Endothelial cell of umbilical vein (primary cell): ENCODE data around the gene NUDT14. TPM values are rescaled to one million over a fixed set of nuclear protein-coding genes. Genes with fewer than 3 reads are reported as not detected.

Experiments used
- BruUV-seq: library from RNA; stranded (reverse); fragments of 400-500 nt; replicated peaks from 2 replicates; lab custom pipeline; 2021; lab: Mats Ljungman, UMichigan
- CTCF ChIA-PET: fragments of 300-600, 350-600 bp; sonication (Branson Sonifier 250); formaldehyde crosslinking; loops from one replicate; lab custom pipeline; 2021; ENCODE audit warnings: antibody characterized with exemption, inconsistent platforms; lab: Charles Lee
- POLR2A ChIA-PET: fragments of 300-600, 350-600 bp; sonication (Branson Sonifier 250); formaldehyde crosslinking; loops from one replicate; lab custom pipeline; 2021; ENCODE audit warnings: antibody characterized with exemption, inconsistent platforms; lab: Charles Lee
- DNase-seq: peaks from one replicate; pipeline ENCODE4 v3.0.0-alpha.2; 2011; ENCODE audit warnings: low read depth, low spot score
- FAIRE-seq: peaks from 2 replicates; lab custom pipeline; 2011; peaks lifted over from hg19 to GRCh38; lab: Jason Lieb, UNC
- H2AFZ ChIP-seq: 2 replicates; pipeline ENCODE4 v1.6.0; 2012; ENCODE audit warnings: low read depth, low read length, control low read depth, inconsistent platforms
- H3K27ac ChIP-seq: 2 replicates; pipeline ENCODE4 v1.5.1; 2011; ENCODE audit warnings: low read depth, mild to moderate bottlenecking, control low read depth, low read length, moderate library complexity; ENCODE audit not compliant: insufficient read depth
- H3K27me3 ChIP-seq, 2 experiments: 2 replicates each; pipeline versions ENCODE4 v1.6.0 to v1.6.1; 2011; ENCODE audit warnings: low read length in 2 of 2, mixed read lengths in 1 of 2; ENCODE audit not compliant: control insufficient read depth in 2 of 2, insufficient read depth in 2 of 2
- H3K36me3 ChIP-seq, 2 experiments: 2 replicates in 1 of 2; 3 replicates in 1 of 2; pipeline ENCODE4 v1.5.1; 2011; ENCODE audit warnings: low read length in 2 of 2, mild to moderate bottlenecking in 1 of 2, moderate library complexity in 1 of 2; ENCODE audit not compliant: control insufficient read depth in 2 of 2, insufficient read depth in 2 of 2; ENCODE audit errors: extremely low read depth in 1 of 2
- H3K4me1 ChIP-seq: 3 replicates; pipeline ENCODE4 v1.5.1; 2011; ENCODE audit warnings: mild to moderate bottlenecking, low read length; ENCODE audit not compliant: control insufficient read depth, insufficient read depth; ENCODE audit errors: extremely low read depth
- H3K4me2 ChIP-seq: 2 replicates; pipeline ENCODE4 v1.6.1; 2011; ENCODE audit warnings: low read length, control low read depth, mixed read lengths; ENCODE audit not compliant: insufficient read depth
- H3K4me3 ChIP-seq, 3 experiments: fragments of 200-600 bp in 1 of 3; sonication (generic), shearing (Covaris generic) in 1 of 3; replicated peaks in 1 of 3; 2 replicates each; pipeline ENCODE4 v1.5.1; 2011 to 2016; ENCODE audit warnings: control low read depth in 3 of 3, low read length in 3 of 3, mild to moderate bottlenecking in 2 of 3, inconsistent platforms in 1 of 3, low read depth in 1 of 3, moderate library complexity in 1 of 3; ENCODE audit not compliant: insufficient read depth in 1 of 3
- H3K79me2 ChIP-seq: 2 replicates; pipeline ENCODE4 v1.6.0; 2012; ENCODE audit warnings: low read length, inconsistent platforms; ENCODE audit not compliant: control insufficient read depth, insufficient read depth
- H3K9ac ChIP-seq: replicated peaks from 2 replicates; pipeline ENCODE3; 2011; ENCODE audit warnings: low read length, control low read depth; ENCODE audit not compliant: insufficient read depth; ENCODE audit errors: extremely low read depth
- H3K9me1 ChIP-seq: replicated peaks from 3 replicates; pipeline ENCODE4 v1.6.0; 2011; ENCODE audit warnings: mild to moderate bottlenecking, low read length; ENCODE audit not compliant: control insufficient read depth, insufficient read depth; ENCODE audit errors: extremely low read depth
- H3K9me3 ChIP-seq: replicated peaks from 2 replicates; pipeline ENCODE4 v1.5.1; 2012; ENCODE audit warnings: low read length, inconsistent platforms; ENCODE audit not compliant: control insufficient read depth, insufficient read depth
- H4K20me1 ChIP-seq: replicated peaks from 2 replicates; pipeline ENCODE3; 2011; ENCODE audit warnings: mild to moderate bottlenecking, low read length; ENCODE audit not compliant: control insufficient read depth, insufficient read depth; ENCODE audit errors: extremely low read depth
- CTCF ChIP-seq, 2 donors: IDR thresholded peaks; 1 replicate in 1 of 2; 2 replicates in 1 of 2; pipeline ENCODE4 v1.5.1; 2011; ENCODE audit warnings: low read length in 2 of 2, mild to moderate bottlenecking in 2 of 2, moderate library complexity in 2 of 2, control low read depth in 1 of 2, inconsistent platforms in 1 of 2, low read depth in 1 of 2; ENCODE audit not compliant: insufficient read depth in 1 of 2; ENCODE audit errors: extremely low read depth in 1 of 2
- EZH2 ChIP-seq: IDR thresholded peaks from 2 replicates; pipeline ENCODE4 v1.6.1; 2012; ENCODE audit warnings: borderline replicate concordance, low read depth, mild to moderate bottlenecking, moderate library complexity, low read length, inconsistent platforms; ENCODE audit not compliant: severe bottlenecking
- FOS ChIP-seq: IDR thresholded peaks from 2 replicates; pipeline ENCODE4 v1.6.1; 2011; ENCODE audit warnings: mild to moderate bottlenecking, low read length, moderate library complexity, borderline replicate concordance; ENCODE audit not compliant: insufficient read depth
- GATA2 ChIP-seq: IDR thresholded peaks from 2 replicates; pipeline ENCODE4 v1.7.0; 2011; ENCODE audit warnings: low read depth, mild to moderate bottlenecking, moderate library complexity, mixed read lengths, low read length; ENCODE audit not compliant: insufficient read length, insufficient read depth
- JUN ChIP-seq: IDR thresholded peaks from 2 replicates; pipeline ENCODE4 v1.6.1; 2011; ENCODE audit warnings: borderline replicate concordance, low read depth; ENCODE audit not compliant: insufficient read length, insufficient read depth
- MAX ChIP-seq: IDR thresholded peaks from 2 replicates; pipeline ENCODE4 v1.6.1; 2011; ENCODE audit not compliant: insufficient read depth, insufficient read length
- MYC ChIP-seq: IDR thresholded peaks from one replicate; pipeline ENCODE4 v1.6.1; 2011; ENCODE audit warnings: mild to moderate bottlenecking, low read depth, low read length
- POLR2A ChIP-seq: IDR thresholded peaks from 2 replicates; pipeline ENCODE4 v1.6.1; 2012; ENCODE audit warnings: low read depth, mild to moderate bottlenecking, control low read depth, low read length
- POLR2AphosphoS5 ChIP-seq: IDR thresholded peaks from 2 replicates; pipeline ENCODE4 v1.6.1; 2012; ENCODE audit warnings: low read depth, mild to moderate bottlenecking, control low read depth, low read length, moderate library complexity; ENCODE audit not compliant: insufficient read depth
- dilution Hi-C: fragments of 300-500 bp; cut with MboI; formaldehyde crosslinking; loops from one replicate; pipeline ENCODE4 v1.15.0; 2019; ENCODE audit warnings: low sequenced_read_pairs; ENCODE audit not compliant: extremely low pct_ligation_motif_present
- intact Hi-C: fragments of 100-400 bp; cut with micrococcal nuclease; formaldehyde crosslinking; loops from one replicate; pipeline ENCODE4 v1.10.0; 2022
- polyA plus RNA-seq, 4 experiments: library from polyadenylated mRNA; depleted of rRNA in 3 of 4; stranded (reverse) in 3 of 4; unstranded in 1 of 4; fragments of >200 nt; gene quantifications; 2 replicates each; pipeline versions ENCODE4 v1.2.1 to v1.2.3, GENCODE V29; 2011 to 2012; ENCODE audit warnings: missing spikeins in 1 of 4
- total RNA-seq: library from RNA; stranded (reverse); gene quantifications from 2 replicates; pipeline ENCODE4 v1.2.3, GENCODE V29; 2021

NUDT14 gene
- total and polyA plus RNA-seq, 2 donors (not counting 3 experiments of a cell fraction or from before 2014, with no cell fraction given), result 97.7 to 103 TPM

GRCh38 chr14:105178069-105178867 lies 2.8 kb downstream of the NUDT14 start:
- BruUV-seq, result no TSS peak
- POLR2A ChIA-PET, result no interaction called here

GRCh38 chr14:105177082-105177481 lies 4.0 kb downstream of the NUDT14 start:
- Histone ChIP-seq H3K9me3 (no peaks in the 10 kb centered on the region), H3K9me1 (no peaks in the 10 kb centered on the region), H3K36me3 (no peaks in the 10 kb centered on the region), H4K20me1 (no peaks in the 10 kb centered on the region), H3K27me3 (no peaks in the 10 kb centered on the region), H2AFZ (no peak overlapping the region), H3K79me2 (no peaks in the 10 kb centered on the region), H3K4me1 (peaks cover 42% of the 10 kb centered on the region), H3K4me3 (no peak overlapping the region), H3K4me2 (no peak overlapping the region), H3K9ac (no peak overlapping the region), H3K27ac (no peak overlapping the region)
- no TSS peak for BruUV-seq
- POLR2A ChIA-PET, result no interaction called here
- TF ChIP-seq EZH2 (no peak), CTCF (IDR thresholded peaks at IDR 0.05; ENCODE audit: extremely low read depth in 1 of 2, insufficient read depth in 1 of 2, low read depth in 1 of 2, low read length in 2 of 2) (no peak), JUN (no peak), POLR2A (no peak), POLR2AphosphoS5 (no peak), MAX (no peak), GATA2 (no peak), MYC (no peak), FOS (no peak)
- dilution Hi-C loops (no loop called here), intact Hi-C loops (no loop called here)
- no peak for FAIRE-seq
- DNase-seq, result no peak
- CTCF ChIA-PET, result interaction anchor here (0.9 to 1.4 kb wide), 2 partner anchors 9 to 87 kb away, joined by 3 read pairs; no protein-coding TSS in a partner anchor

More at GRCh38 chr14:105178069-105178867, 2.8 kb downstream of the NUDT14 start:
- Histone ChIP-seq H3K27ac (no peak overlapping the region), H2AFZ (no peak overlapping the region), H3K4me2 (no peak overlapping the region), H4K20me1 (no peaks in the 10 kb centered on the region), H3K9me3 (no peaks in the 10 kb centered on the region), H3K27me3 (no peaks in the 10 kb centered on the region), H3K36me3 (no peaks in the 10 kb centered on the region), H3K9ac (no peak overlapping the region), H3K4me1 (peaks cover 42% of the 10 kb centered on the region), H3K79me2 (no peaks in the 10 kb centered on the region), H3K9me1 (no peaks in the 10 kb centered on the region), H3K4me3 (no peak overlapping the region)
- CTCF ChIA-PET, result no interaction called here
- no peak for TF ChIP-seq POLR2A
- TF ChIP-seq MYC, result no peak
- no peak for TF ChIP-seq POLR2AphosphoS5
- no peak for FAIRE-seq
- DNase-seq, result no peak
- intact Hi-C loops, result no loop called here
- dilution Hi-C loops, result no loop called here
